ENCODE results near the gene TMED10. TPM values are rescaled to one million over a fixed set of nuclear protein-coding genes. Genes with fewer than 3 reads are reported as not detected.
A peak's percentile ranks its signal among the peaks of the same experiment; 100 is the strongest.

Gene TMED10
- total RNA-seq, 2 experiments from 2014 or later: 173 to 179 TPM

GRCh38 chr14:75158843-75159614 is 17.4 kb downstream of the TMED10 start:
- POLR2A ChIA-PET: interaction anchor here (1.3 kb wide), 1 partner anchor 16 kb away, joined by 4 read pairs; no protein-coding TSS in a partner anchor
- CTCF ChIA-PET: interaction anchor here (1.0 to 2.2 kb wide), 2 partner anchors 123 to 142 kb away, joined by 4 to 5 read pairs; no protein-coding TSS in a partner anchor
- TF ChIP-seq CTCF (IDR thresholded peaks at IDR 0.05): no peak
- peaks cover 68% of the 10 kb centered on the region for H3K4me1 Mint-ChIP-seq (ENCODE audit: low read depth)
- DNase-seq (no peak), ATAC-seq (peak; percentile 72)
- H3K36me3 Mint-ChIP-seq (ENCODE audit: low read depth): peaks cover 16% of the 10 kb centered on the region
- H3K4me3 Mint-ChIP-seq: no peak overlapping the region
- intact Hi-C loops (cut with micrococcal nuclease): no loop called here
- peak overlapping the region; percentile 83 for H3K27ac Mint-ChIP-seq
- H3K9me3 Mint-ChIP-seq: no peaks in the 10 kb centered on the region
- H3K27me3 Mint-ChIP-seq: no peaks in the 10 kb centered on the region

GRCh38 chr14:75156901-75157300 is 19.5 kb downstream of the TMED10 start:
- no peak overlapping the region for H3K4me3 Mint-ChIP-seq
- H3K9me3 Mint-ChIP-seq: no peaks in the 10 kb centered on the region
- peak overlapping the region; percentile 35 for H3K27ac Mint-ChIP-seq
- peak; percentile 31 for DNase-seq
- H3K4me1 Mint-ChIP-seq (ENCODE audit: low read depth): peaks cover 64% of the 10 kb centered on the region
- no peak for TF ChIP-seq CTCF (IDR thresholded peaks at IDR 0.05)
- intact Hi-C loops (cut with micrococcal nuclease): no loop called here
- no peaks in the 10 kb centered on the region for H3K27me3 Mint-ChIP-seq
- CTCF ChIA-PET: interaction anchor here (0.7 to 2.2 kb wide), 4 partner anchors 21 to 142 kb away, joined by 3 to 4 read pairs (median 3); no protein-coding TSS in a partner anchor
- POLR2A ChIA-PET: interaction anchor here (1.0 to 2.1 kb wide), 5 partner anchors 14 to 145 kb away, joined by 3 to 5 read pairs (median 3); no protein-coding TSS in a partner anchor
- H3K36me3 Mint-ChIP-seq (ENCODE audit: low read depth): peaks cover 17% of the 10 kb centered on the region
- peak; percentile 63 for ATAC-seq

DNA sequence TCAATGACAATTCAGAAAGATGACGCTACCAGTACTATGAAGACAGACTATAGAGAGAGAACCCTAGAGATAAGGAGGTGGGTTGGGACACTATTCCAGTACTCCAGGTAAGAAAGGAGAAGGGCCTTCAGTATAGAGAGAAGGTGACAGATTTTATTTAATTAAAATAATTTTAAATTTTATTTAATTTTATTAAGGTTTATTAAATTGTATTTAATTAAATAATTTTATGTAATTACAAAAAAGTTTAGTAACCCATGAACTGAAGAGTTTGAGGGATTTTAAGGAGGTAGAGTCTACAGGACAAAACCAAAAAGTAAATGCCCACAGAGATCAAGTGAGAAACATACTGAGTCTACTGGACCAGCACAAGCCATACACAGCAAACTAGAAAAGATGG is 20.3 kb downstream of the TMED10 start:
- peaks cover 18% of the 10 kb centered on the region for H3K36me3 Mint-ChIP-seq (ENCODE audit: low read depth)
- ChIA-PET CTCF (interaction anchor here (0.9 to 1.3 kb wide), 5 partner anchors 15 to 127 kb away, joined by 3 to 4 read pairs (median 3); no protein-coding TSS in a partner anchor), POLR2A (interaction anchor here (1.5 kb wide), 1 partner anchor 13 kb away, joined by 3 read pairs; no protein-coding TSS in a partner anchor)
- intact Hi-C loops (cut with micrococcal nuclease): no loop called here
- no peak overlapping the region for H3K4me3 Mint-ChIP-seq
- ATAC-seq (no peak), DNase-seq (no peak)
- H3K4me1 Mint-ChIP-seq (ENCODE audit: low read depth): peaks cover 57% of the 10 kb centered on the region
- TF ChIP-seq CTCF (IDR thresholded peaks at IDR 0.05): no peak
- H3K9me3 Mint-ChIP-seq: no peaks in the 10 kb centered on the region
- H3K27ac Mint-ChIP-seq: no peak overlapping the region
- no peaks in the 10 kb centered on the region for H3K27me3 Mint-ChIP-seq

DNA sequence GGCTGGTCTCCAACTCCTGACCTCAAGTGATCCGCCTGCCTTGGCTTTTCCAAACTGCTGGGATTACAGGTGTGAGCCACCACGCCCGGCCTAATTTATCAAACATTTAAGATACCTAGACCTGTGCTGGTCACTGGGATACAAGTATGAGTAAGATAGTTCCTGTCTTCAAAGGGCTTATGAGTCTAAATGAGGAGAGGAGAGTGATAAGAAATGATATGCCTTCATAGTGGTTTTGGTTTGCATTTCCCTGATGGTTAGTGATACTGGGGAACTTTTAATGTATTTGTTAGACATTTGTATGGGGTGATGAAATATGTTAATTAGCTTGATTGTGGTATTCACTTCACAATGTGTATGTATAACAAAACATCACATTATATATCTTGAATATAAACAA is 21.2 kb downstream of the TMED10 start:
- no peak for DNase-seq
- ChIA-PET POLR2A (no interaction called here), CTCF (interaction anchor here (1.0 to 1.5 kb wide), 5 partner anchors 9 to 140 kb away, joined by 3 to 4 read pairs (median 4); no protein-coding TSS in a partner anchor)
- no peak overlapping the region for H3K27ac Mint-ChIP-seq
- no peak overlapping the region for H3K4me3 Mint-ChIP-seq
- peaks cover 50% of the 10 kb centered on the region for H3K4me1 Mint-ChIP-seq (ENCODE audit: low read depth)
- H3K36me3 Mint-ChIP-seq (ENCODE audit: low read depth): peaks cover 16% of the 10 kb centered on the region
- TF ChIP-seq CTCF (IDR thresholded peaks at IDR 0.05): no peak
- intact Hi-C loops (cut with micrococcal nuclease): no loop called here
- peak; percentile 40 for ATAC-seq
- H3K27me3 Mint-ChIP-seq: no peaks in the 10 kb centered on the region
- H3K9me3 Mint-ChIP-seq: no peaks in the 10 kb centered on the region

DNA sequence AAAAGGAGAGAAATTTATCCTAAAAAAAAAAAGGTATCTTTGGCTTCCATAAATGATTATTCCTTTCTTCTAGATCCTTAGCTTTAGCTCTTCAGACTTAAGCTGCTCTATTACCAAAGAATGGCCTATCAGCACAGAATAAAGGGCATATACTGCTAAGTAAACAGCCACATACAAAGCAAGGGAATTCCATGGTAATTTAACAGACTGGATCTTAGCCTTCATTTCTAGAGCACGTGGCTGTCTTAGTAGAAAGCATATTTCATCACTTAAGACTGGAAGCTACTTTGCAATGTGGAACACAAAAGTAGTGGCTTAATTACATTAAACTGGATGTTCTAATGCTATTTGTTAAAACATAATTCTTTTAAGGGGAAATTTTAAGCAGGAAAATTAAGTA is 23.1 kb downstream of the TMED10 start:
- ATAC-seq (no peak), DNase-seq (no peak)
- peaks cover 46% of the 10 kb centered on the region for H3K4me1 Mint-ChIP-seq (ENCODE audit: low read depth)
- H3K27ac Mint-ChIP-seq: no peak overlapping the region
- no peak overlapping the region for H3K4me3 Mint-ChIP-seq
- ChIA-PET POLR2A (interaction anchor here (0.6 to 1.0 kb wide), 2 partner anchors 21 to 329 kb away, joined by 3 read pairs; no protein-coding TSS in a partner anchor), CTCF (interaction anchor here (1.0 to 1.7 kb wide), 3 partner anchors 10 to 248 kb away, joined by 3 to 5 read pairs (median 4); no protein-coding TSS in a partner anchor)
- H3K9me3 Mint-ChIP-seq: no peaks in the 10 kb centered on the region
- intact Hi-C loops (cut with micrococcal nuclease): no loop called here
- peaks cover 22% of the 10 kb centered on the region for H3K36me3 Mint-ChIP-seq (ENCODE audit: low read depth)
- no peak for TF ChIP-seq CTCF (IDR thresholded peaks at IDR 0.05)
- no peaks in the 10 kb centered on the region for H3K27me3 Mint-ChIP-seq
